ENCODE data around the gene NDUFS8.

DNA sequence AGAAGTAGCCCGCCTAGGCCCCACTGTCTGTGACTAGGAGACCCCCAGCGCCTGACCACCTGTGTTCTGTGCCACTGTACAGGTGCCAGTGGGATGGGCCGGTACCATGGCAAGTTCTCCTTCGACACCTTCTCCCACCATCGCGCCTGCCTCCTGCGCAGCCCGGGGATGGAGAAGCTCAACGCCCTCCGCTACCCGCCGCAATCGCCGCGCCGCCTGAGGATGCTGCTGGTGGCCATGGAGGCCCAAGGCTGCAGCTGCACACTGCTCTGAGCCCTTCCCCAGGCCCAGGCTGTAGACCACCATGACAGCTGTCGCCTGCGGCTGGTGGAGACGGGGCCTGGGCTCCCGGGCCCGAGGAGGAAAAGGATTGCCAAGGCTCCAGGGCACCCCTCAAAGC, 2.8 kb upstream of the NDUFS8 start:
- TF ChIP-seq, protein P1, sequence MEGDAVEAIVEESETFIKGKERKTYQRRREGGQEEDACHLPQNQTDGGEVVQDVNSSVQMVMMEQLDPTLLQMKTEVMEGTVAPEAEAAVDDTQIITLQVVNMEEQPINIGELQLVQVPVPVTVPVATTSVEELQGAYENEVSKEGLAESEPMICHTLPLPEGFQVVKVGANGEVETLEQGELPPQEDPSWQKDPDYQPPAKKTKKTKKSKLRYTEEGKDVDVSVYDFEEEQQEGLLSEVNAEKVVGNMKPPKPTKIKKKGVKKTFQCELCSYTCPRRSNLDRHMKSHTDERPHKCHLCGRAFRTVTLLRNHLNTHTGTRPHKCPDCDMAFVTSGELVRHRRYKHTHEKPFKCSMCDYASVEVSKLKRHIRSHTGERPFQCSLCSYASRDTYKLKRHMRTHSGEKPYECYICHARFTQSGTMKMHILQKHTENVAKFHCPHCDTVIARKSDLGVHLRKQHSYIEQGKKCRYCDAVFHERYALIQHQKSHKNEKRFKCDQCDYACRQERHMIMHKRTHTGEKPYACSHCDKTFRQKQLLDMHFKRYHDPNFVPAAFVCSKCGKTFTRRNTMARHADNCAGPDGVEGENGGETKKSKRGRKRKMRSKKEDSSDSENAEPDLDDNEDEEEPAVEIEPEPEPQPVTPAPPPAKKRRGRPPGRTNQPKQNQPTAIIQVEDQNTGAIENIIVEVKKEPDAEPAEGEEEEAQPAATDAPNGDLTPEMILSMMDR (IDR thresholded peaks at IDR 0.05 in 2 of 3, conservative IDR thresholded peaks at IDR 0.05 in 1 of 3; ENCODE audit: control insufficient read depth in 2 of 3, extremely low read depth in 1 of 3, insufficient read depth in 1 of 3, low read depth in 3 of 3, low read length in 3 of 3): no peak
- TF ChIP-seq, protein P2, sequence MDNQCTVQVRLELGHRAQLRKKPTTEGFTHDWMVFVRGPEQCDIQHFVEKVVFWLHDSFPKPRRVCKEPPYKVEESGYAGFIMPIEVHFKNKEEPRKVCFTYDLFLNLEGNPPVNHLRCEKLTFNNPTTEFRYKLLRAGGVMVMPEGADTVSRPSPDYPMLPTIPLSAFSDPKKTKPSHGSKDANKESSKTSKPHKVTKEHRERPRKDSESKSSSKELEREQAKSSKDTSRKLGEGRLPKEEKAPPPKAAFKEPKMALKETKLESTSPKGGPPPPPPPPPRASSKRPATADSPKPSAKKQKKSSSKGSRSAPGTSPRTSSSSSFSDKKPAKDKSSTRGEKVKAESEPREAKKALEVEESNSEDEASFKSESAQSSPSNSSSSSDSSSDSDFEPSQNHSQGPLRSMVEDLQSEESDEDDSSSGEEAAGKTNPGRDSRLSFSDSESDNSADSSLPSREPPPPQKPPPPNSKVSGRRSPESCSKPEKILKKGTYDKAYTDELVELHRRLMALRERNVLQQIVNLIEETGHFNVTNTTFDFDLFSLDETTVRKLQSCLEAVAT (IDR thresholded peaks at IDR 0.05): no peak
- TF ChIP-seq, protein P3, sequence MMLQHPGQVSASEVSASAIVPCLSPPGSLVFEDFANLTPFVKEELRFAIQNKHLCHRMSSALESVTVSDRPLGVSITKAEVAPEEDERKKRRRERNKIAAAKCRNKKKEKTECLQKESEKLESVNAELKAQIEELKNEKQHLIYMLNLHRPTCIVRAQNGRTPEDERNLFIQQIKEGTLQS (IDR thresholded peaks at IDR 0.05; ENCODE audit: borderline replicate concordance, extremely low read depth, low read depth, low read length): no peak
- TF ChIP-seq CHD1 (IDR thresholded peaks at IDR 0.05; ENCODE audit: low read depth, low read length): no peak
- no peak for TF ChIP-seq POLR2AphosphoS5 (IDR thresholded peaks at IDR 0.05; ENCODE audit: low read length)
- no peak for TF ChIP-seq BHLHE40 (IDR thresholded peaks at IDR 0.05; ENCODE audit: borderline replicate concordance in 1 of 2, low read depth in 2 of 2, low read length in 1 of 2)

Data from GM12878 (cell line).